ENCODE measurements around the gene ST3GAL3.
A peak's percentile ranks its signal among the peaks of the same experiment; 100 is the strongest.

ST3GAL3 gene

GRCh38 chr1:43678940-43679339 is 28.4 kb upstream of the ST3GAL3 start:
- Histone ChIP-seq H3K9me3 (ENCODE audit: control insufficient read depth, low read length) (no peaks in the 10 kb centered on the region), H3K27me3 (replicated peaks; ENCODE audit: control insufficient read depth, insufficient read depth, low read length) (no peaks in the 10 kb centered on the region), H3K4me3 (ENCODE audit: low read length) (no peak overlapping the region), H3K4me1 (ENCODE audit: control insufficient read depth, insufficient read depth, low read length) (no peaks in the 10 kb centered on the region), H3K36me3 (ENCODE audit: control insufficient read depth, insufficient read depth, low read length, severe bottlenecking) (peaks cover 89% of the 10 kb centered on the region), H3K9ac (ENCODE audit: low read length) (no peak overlapping the region)
- no peak for DNase-seq (ENCODE audit: low read depth)

- H3K4me3 ChIP-seq (ENCODE audit: low read length): no peak overlapping the region
- H3K4me1 ChIP-seq (ENCODE audit: control insufficient read depth, insufficient read depth, low read length): peaks cover 18% of the 10 kb centered on the region
- peaks cover 95% of the 10 kb centered on the region for H3K36me3 ChIP-seq (ENCODE audit: control insufficient read depth, insufficient read depth, low read length, severe bottlenecking)
- H3K27me3 ChIP-seq (replicated peaks; ENCODE audit: control insufficient read depth, insufficient read depth, low read length): no peaks in the 10 kb centered on the region
- no peak overlapping the region for H3K9ac ChIP-seq (ENCODE audit: low read length)
- no peak for DNase-seq (ENCODE audit: low read depth)
- no peaks in the 10 kb centered on the region for H3K9me3 ChIP-seq (ENCODE audit: control insufficient read depth, low read length)
Observed at GRCh38 chr1:43683560-43683959, 23.8 kb upstream of the ST3GAL3 start.

- no peaks in the 10 kb centered on the region for H3K27me3 ChIP-seq (replicated peaks; ENCODE audit: control insufficient read depth, insufficient read depth, low read length)
- H3K9ac ChIP-seq (ENCODE audit: low read length): no peak overlapping the region
- H3K4me1 ChIP-seq (ENCODE audit: control insufficient read depth, insufficient read depth, low read length): peaks cover 23% of the 10 kb centered on the region
- H3K4me3 ChIP-seq (ENCODE audit: low read length): no peak overlapping the region
- H3K9me3 ChIP-seq (ENCODE audit: control insufficient read depth, low read length): no peaks in the 10 kb centered on the region
- peaks cover 96% of the 10 kb centered on the region for H3K36me3 ChIP-seq (ENCODE audit: control insufficient read depth, insufficient read depth, low read length, severe bottlenecking)
- no peak for DNase-seq (ENCODE audit: low read depth)
Observed at GRCh38 chr1:43686801-43687200, 20.5 kb upstream of the ST3GAL3 start.

- Histone ChIP-seq H3K9ac (ENCODE audit: low read length) (no peak overlapping the region), H3K4me3 (ENCODE audit: low read length) (no peak overlapping the region), H3K9me3 (ENCODE audit: control insufficient read depth, low read length) (no peaks in the 10 kb centered on the region), H3K27me3 (replicated peaks; ENCODE audit: control insufficient read depth, insufficient read depth, low read length) (no peaks in the 10 kb centered on the region), H3K36me3 (ENCODE audit: control insufficient read depth, insufficient read depth, low read length, severe bottlenecking) (peaks cover 96% of the 10 kb centered on the region), H3K4me1 (ENCODE audit: control insufficient read depth, insufficient read depth, low read length) (peaks cover 23% of the 10 kb centered on the region)
- DNase-seq (ENCODE audit: low read depth): no peak
Observed at GRCh38 chr1:43687301-43688108, 19.8 kb upstream of the ST3GAL3 start.

- Histone ChIP-seq H3K9me3 (ENCODE audit: control insufficient read depth, low read length) (no peaks in the 10 kb centered on the region), H3K36me3 (ENCODE audit: control insufficient read depth, insufficient read depth, low read length, severe bottlenecking) (peaks cover 96% of the 10 kb centered on the region), H3K9ac (ENCODE audit: low read length) (no peak overlapping the region), H3K27me3 (replicated peaks; ENCODE audit: control insufficient read depth, insufficient read depth, low read length) (no peaks in the 10 kb centered on the region), H3K4me3 (ENCODE audit: low read length) (no peak overlapping the region), H3K4me1 (ENCODE audit: control insufficient read depth, insufficient read depth, low read length) (peaks cover 23% of the 10 kb centered on the region)
- DNase-seq (ENCODE audit: low read depth): no peak
Observed at GRCh38 chr1:43688109-43688387, 19.3 kb upstream of the ST3GAL3 start.

GRCh38 chr1:43688594-43689000 is 18.7 kb upstream of the ST3GAL3 start:
- Histone ChIP-seq H3K4me3 (ENCODE audit: low read length) (no peak overlapping the region), H3K4me1 (ENCODE audit: control insufficient read depth, insufficient read depth, low read length) (peaks cover 23% of the 10 kb centered on the region), H3K9me3 (ENCODE audit: control insufficient read depth, low read length) (no peaks in the 10 kb centered on the region), H3K9ac (ENCODE audit: low read length) (no peak overlapping the region), H3K27me3 (replicated peaks; ENCODE audit: control insufficient read depth, insufficient read depth, low read length) (no peaks in the 10 kb centered on the region), H3K36me3 (ENCODE audit: control insufficient read depth, insufficient read depth, low read length, severe bottlenecking) (peaks cover 96% of the 10 kb centered on the region)
- peak; percentile 56 for DNase-seq (ENCODE audit: low read depth)

GRCh38 chr1:43689289-43689688 is 18.0 kb upstream of the ST3GAL3 start:
- no peaks in the 10 kb centered on the region for H3K27me3 ChIP-seq (replicated peaks; ENCODE audit: control insufficient read depth, insufficient read depth, low read length)
- H3K9ac ChIP-seq (ENCODE audit: low read length): no peak overlapping the region
- no peak for DNase-seq (ENCODE audit: low read depth)
- H3K4me3 ChIP-seq (ENCODE audit: low read length): no peak overlapping the region
- no peaks in the 10 kb centered on the region for H3K9me3 ChIP-seq (ENCODE audit: control insufficient read depth, low read length)
- peaks cover 95% of the 10 kb centered on the region for H3K36me3 ChIP-seq (ENCODE audit: control insufficient read depth, insufficient read depth, low read length, severe bottlenecking)
- H3K4me1 ChIP-seq (ENCODE audit: control insufficient read depth, insufficient read depth, low read length): peaks cover 23% of the 10 kb centered on the region

- DNase-seq (ENCODE audit: low read depth): no peak
- peaks cover 19% of the 10 kb centered on the region for H3K4me1 ChIP-seq (ENCODE audit: control insufficient read depth, insufficient read depth, low read length)
- no peaks in the 10 kb centered on the region for H3K27me3 ChIP-seq (replicated peaks; ENCODE audit: control insufficient read depth, insufficient read depth, low read length)
- H3K4me3 ChIP-seq (ENCODE audit: low read length): no peak overlapping the region
- no peaks in the 10 kb centered on the region for H3K9me3 ChIP-seq (ENCODE audit: control insufficient read depth, low read length)
- H3K36me3 ChIP-seq (ENCODE audit: control insufficient read depth, insufficient read depth, low read length, severe bottlenecking): peaks cover 98% of the 10 kb centered on the region
- no peak overlapping the region for H3K9ac ChIP-seq (ENCODE audit: low read length)
Observed at GRCh38 chr1:43691871-43692815, 15.2 kb upstream of the ST3GAL3 start.

- DNase-seq (ENCODE audit: low read depth): no peak
- Histone ChIP-seq H3K27me3 (replicated peaks; ENCODE audit: control insufficient read depth, insufficient read depth, low read length) (no peaks in the 10 kb centered on the region), H3K9me3 (ENCODE audit: control insufficient read depth, low read length) (no peaks in the 10 kb centered on the region), H3K36me3 (ENCODE audit: control insufficient read depth, insufficient read depth, low read length, severe bottlenecking) (peaks cover 98% of the 10 kb centered on the region), H3K9ac (ENCODE audit: low read length) (no peak overlapping the region), H3K4me1 (ENCODE audit: control insufficient read depth, insufficient read depth, low read length) (peaks cover 7% of the 10 kb centered on the region), H3K4me3 (ENCODE audit: low read length) (no peak overlapping the region)
Observed at GRCh38 chr1:43693371-43693770, 14.0 kb upstream of the ST3GAL3 start.

GRCh38 chr1:43699281-43699680 is 8.1 kb upstream of the ST3GAL3 start:
- Histone ChIP-seq H3K4me3 (ENCODE audit: low read length) (no peak overlapping the region), H3K27me3 (replicated peaks; ENCODE audit: control insufficient read depth, insufficient read depth, low read length) (no peaks in the 10 kb centered on the region), H3K9me3 (ENCODE audit: control insufficient read depth, low read length) (no peaks in the 10 kb centered on the region), H3K4me1 (ENCODE audit: control insufficient read depth, insufficient read depth, low read length) (peaks cover 8% of the 10 kb centered on the region), H3K36me3 (ENCODE audit: control insufficient read depth, insufficient read depth, low read length, severe bottlenecking) (peaks cover 99% of the 10 kb centered on the region), H3K9ac (ENCODE audit: low read length) (no peak overlapping the region)
- no peak for DNase-seq (ENCODE audit: low read depth)

GRCh38 chr1:43703836-43704235 is 3.5 kb upstream of the ST3GAL3 start:
- Histone ChIP-seq H3K4me1 (ENCODE audit: control insufficient read depth, insufficient read depth, low read length) (peaks cover 33% of the 10 kb centered on the region), H3K27me3 (replicated peaks; ENCODE audit: control insufficient read depth, insufficient read depth, low read length) (no peaks in the 10 kb centered on the region), H3K4me3 (ENCODE audit: low read length) (no peak overlapping the region), H3K9ac (ENCODE audit: low read length) (no peak overlapping the region), H3K36me3 (ENCODE audit: control insufficient read depth, insufficient read depth, low read length, severe bottlenecking) (peaks cover 66% of the 10 kb centered on the region), H3K9me3 (ENCODE audit: control insufficient read depth, low read length) (no peaks in the 10 kb centered on the region)
- DNase-seq (ENCODE audit: low read depth): no peak

Measured in adipocyte (in vitro differentiated cells).